Stimulated activated CD8-positive, alpha-beta memory T cell treated with anti-CD3 and anti-CD28 coated beads, Interleukin-12 subunit alpha, Interleukin-12 subunit beta, amount 100 ng/mL, for 24 hours (primary cell): ENCODE data around the gene C6orf141.
"Not testable (repeated sequence)": the region's sequence is repeated elsewhere in the genome, so short reads cannot be mapped to it uniquely, and the experiment has no call there.

Experiments used
- DNase-seq: peaks from one replicate; pipeline ENCODE4 v3.0.0-alpha.2; 2020; ENCODE audit errors: extremely low read depth

Gene C6orf141

DNA sequence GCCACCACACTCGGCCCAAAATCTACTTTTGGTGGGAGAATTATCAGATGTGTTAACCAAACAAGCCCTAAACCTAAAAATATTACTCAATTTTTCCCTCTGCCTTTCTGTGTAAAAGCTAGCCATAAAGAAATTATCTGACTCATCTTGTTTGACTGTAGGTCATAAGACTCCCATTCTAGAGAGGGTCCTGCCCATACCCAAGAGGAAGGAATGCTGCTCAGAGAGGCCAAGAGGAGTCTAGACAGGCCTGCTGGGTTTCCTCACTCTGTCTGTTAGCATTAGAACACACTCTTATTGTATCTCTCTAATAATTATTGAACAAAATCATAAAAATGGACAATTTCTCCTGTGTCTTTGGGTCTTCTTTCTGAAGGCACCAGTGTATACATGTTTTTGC lies 26.1 kb downstream of the C6orf141 start:
- DNase-seq = no peak

DNA sequence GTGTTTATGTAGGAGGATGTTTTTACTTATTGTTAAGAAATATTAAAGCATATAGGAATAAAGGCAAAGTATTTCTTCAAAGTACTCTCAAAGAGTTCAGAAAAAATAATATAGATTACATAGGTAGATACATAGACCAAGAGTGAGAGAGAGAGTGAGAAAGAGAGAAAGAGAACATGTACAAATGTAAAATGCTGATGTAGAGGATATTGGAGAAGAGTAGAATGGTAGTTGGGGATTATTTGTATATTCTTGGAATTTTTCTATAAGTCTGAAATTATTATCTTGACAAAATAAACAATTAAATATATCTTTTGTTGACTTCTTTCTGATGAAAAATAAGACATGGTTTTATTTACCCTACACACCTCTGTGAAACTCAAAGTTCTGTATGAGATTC lies 29.2 kb downstream of the C6orf141 start:
- no peak for DNase-seq

DNA sequence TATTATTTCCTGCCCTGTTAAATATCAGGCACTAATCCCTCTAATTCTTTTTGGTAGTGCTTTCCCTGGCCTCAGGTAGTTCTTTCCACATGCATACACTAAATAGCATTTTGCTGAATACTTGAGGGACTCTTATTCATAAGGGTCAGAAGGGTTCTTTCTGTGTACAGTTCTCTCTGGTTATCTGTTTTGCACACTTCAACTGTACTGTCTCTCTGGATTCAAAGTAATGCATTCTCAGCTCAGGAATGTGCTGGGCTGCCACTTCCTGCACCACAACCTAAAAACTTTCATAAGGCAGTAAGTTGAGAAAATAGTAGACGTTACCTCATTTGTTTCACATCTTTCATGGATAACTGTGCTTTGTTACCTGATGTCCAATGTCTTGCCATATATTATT lies 32.1 kb downstream of the C6orf141 start:
- no peak for DNase-seq

DNA sequence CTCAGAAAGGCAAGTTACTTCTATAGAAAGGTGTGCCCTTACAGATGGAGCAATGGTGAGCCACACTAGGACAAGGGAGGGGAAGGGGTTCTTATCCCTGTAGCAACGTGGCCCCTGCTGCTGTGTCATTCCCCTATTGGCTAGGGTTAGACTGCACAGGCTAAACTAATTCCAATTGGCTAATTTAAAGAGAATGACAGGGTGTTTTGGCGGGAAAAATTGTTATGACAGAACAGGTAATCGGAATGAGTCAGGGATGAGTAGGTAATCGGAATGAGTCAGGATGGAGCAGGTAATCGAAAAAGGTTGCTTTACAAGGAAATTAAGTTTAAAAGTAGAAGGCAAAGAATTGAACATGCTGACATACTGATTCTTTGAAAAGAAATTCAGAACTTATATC lies 36.8 kb downstream of the C6orf141 start:
- DNase-seq = not testable (repeated sequence)
